Lung (tissue), 12 donors: Measurements from ENCODE around the gene SMIM20. TPM values are rescaled to one million over a fixed set of nuclear protein-coding genes. Genes with fewer than 3 reads are reported as not detected.

Experiments
- ATAC-seq: fragments of 200-7000 bp; cut with Tn5 transposase; one replicate; pipeline ENCODE4 v1.9.1; 2020; ENCODE audit warnings: moderate number of reproducible peaks; ENCODE audit not compliant: insufficient read depth, low FRiP score
- DNase-seq, 3 donors: peaks; one replicate each; pipeline ENCODE4 v3.0.0-alpha.2; 2013 to 2017
- H3K27ac ChIP-seq, 2 donors: one replicate each; pipeline ENCODE4 v1.5.1; 2013; ENCODE audit warnings: mild to moderate bottlenecking in 2 of 2, moderate library complexity in 2 of 2, control low read depth in 1 of 2, inconsistent platforms in 1 of 2, low read depth in 1 of 2, low read length in 1 of 2
- H3K27me3 ChIP-seq, 3 donors: one replicate each; pipeline ENCODE4 v1.5.1; 2013; ENCODE audit warnings: low read length in 2 of 3; ENCODE audit not compliant: control insufficient read depth in 3 of 3, insufficient read depth in 3 of 3
- H3K36me3 ChIP-seq, 4 donors: one replicate each; pipeline ENCODE4 v1.5.1; 2013; ENCODE audit warnings: low read length in 4 of 4, mild to moderate bottlenecking in 1 of 4, moderate library complexity in 1 of 4; ENCODE audit not compliant: control insufficient read depth in 4 of 4, insufficient read depth in 4 of 4
- H3K4me1 ChIP-seq, 5 donors: one replicate each; pipeline ENCODE4 v1.5.1; 2013; ENCODE audit warnings: low read length in 5 of 5, mild to moderate bottlenecking in 2 of 5, moderate library complexity in 1 of 5; ENCODE audit not compliant: control insufficient read depth in 5 of 5, insufficient read depth in 5 of 5
- H3K4me3 ChIP-seq: one replicate; pipeline ENCODE4 v1.5.1; 2013; ENCODE audit warnings: mild to moderate bottlenecking, control low read depth, moderate library complexity
- H3K9ac ChIP-seq, 2 donors: one replicate each; pipeline ENCODE4 v1.5.1; 2013; ENCODE audit warnings: low read length in 2 of 2, control low read depth in 1 of 2; ENCODE audit not compliant: insufficient read depth in 1 of 2
- H3K9me3 ChIP-seq, 4 donors: one replicate each; pipeline ENCODE4 v1.5.1; 2013; ENCODE audit warnings: low read length in 3 of 4, mild to moderate bottlenecking in 1 of 4, moderate library complexity in 1 of 4; ENCODE audit not compliant: control insufficient read depth in 4 of 4, insufficient read depth in 3 of 4
- WGBS, 2 donors: extraction: QIAGEN DNeasy Blood & Tissue Kit; methylation state at CpG; one replicate each; pipeline ENCODE4 v1.1.7; 2013; 5-methylcytosine and 5-hydroxymethylcytosine counted together
- polyA plus RNA-seq, 2 donors: library from polyadenylated mRNA; stranded (reverse); fragments of 200-250 nt; gene quantifications; one replicate each; pipeline ENCODE4 v1.2.1, GENCODE V29; 2013
- total RNA-seq, 2 donors: library from RNA; depleted of rRNA in 1 of 2; stranded (reverse); fragments of >200 nt in 1 of 2; gene quantifications; one replicate each; pipeline ENCODE4 v1.2.1, GENCODE V29; 2014 to 2021
- TF ChIP-seq, protein P1 (sequence below): IDR thresholded peaks from 2 replicates; pipeline ENCODE4 v1.5.1; 2012; ENCODE audit warnings: mild to moderate bottlenecking; ENCODE audit errors: control extremely low read depth, extremely low read depth
- donor health status: control.
- donor health status: control.
- donor health status: Bipolar disorder and iron deficiency.
- donor health status: healthy.
- donor health status: DM: yes; HTN: yes; CAD: no.

Gene SMIM20
- total and polyA plus RNA-seq, 4 donors, result 21.9 to 30.7 (median 26.8) TPM

DNA sequence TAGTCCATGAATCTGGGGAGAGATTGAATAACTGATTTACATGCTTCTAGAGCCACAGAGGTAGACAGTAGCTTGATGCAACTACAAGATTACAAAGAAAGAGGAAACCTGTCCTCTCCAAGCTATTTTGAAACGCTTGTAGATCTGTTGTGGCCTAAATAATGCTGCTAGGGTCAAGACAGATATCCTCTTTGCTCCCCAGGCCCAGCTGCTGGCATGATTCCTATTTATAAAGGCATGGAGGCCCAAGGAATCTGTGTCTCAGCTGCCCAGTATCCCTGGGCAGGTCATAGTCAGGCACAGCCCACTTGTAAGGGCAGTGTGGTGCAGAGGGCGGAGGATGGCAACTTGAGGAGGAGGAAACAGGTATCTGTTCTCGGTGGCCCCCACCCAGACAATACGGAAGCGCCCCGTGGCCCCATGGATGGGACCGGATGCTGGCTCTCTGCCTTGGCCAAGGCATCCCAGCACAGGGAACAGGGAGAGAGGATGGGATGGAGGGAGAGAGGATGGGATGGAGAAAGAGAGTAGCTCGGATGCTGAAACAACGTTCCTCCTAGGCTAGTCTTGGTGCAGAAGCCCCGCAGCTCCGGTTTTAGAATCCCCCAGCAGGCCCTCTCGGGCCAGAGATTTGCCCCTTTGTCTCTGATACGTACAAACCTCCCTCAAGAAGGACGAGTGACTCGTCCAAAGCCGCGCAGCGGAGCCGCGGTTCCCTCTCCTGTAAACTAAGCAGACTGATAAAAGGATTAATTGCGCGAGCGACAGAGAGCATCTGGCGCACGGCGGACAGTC lies 767 bp upstream of the SMIM20 start:
- WGBS, 2 donors, result 4 to 6% methylated on average over 26 of the region's 26 CpGs

GRCh38 chr4:25914670-25915352 lies 791 bp downstream of the SMIM20 start:
- DNase-seq (peak in 1 of 3 donors; percentile 41), ATAC-seq (no peak)
- WGBS, 2 donors, result 64 to 72% methylated on average over 8 of the region's 8 CpGs
- peak overlapping the region; percentile 76 for H3K4me3 ChIP-seq
- H3K9ac ChIP-seq, result peak overlapping the region in 1 of 2 donors; percentile 90
- peaks cover 3 to 15% (median 6%) of the 10 kb centered on the region in 5 donors for H3K4me1 ChIP-seq
- no peaks in the 10 kb centered on the region for H3K27me3 ChIP-seq
- no peaks in the 10 kb centered on the region for H3K36me3 ChIP-seq
- peak overlapping the region; percentile 74 to 97 for H3K27ac ChIP-seq
- H3K9me3 ChIP-seq, result no peaks in the 10 kb centered on the region
- TF ChIP-seq, protein P1, sequence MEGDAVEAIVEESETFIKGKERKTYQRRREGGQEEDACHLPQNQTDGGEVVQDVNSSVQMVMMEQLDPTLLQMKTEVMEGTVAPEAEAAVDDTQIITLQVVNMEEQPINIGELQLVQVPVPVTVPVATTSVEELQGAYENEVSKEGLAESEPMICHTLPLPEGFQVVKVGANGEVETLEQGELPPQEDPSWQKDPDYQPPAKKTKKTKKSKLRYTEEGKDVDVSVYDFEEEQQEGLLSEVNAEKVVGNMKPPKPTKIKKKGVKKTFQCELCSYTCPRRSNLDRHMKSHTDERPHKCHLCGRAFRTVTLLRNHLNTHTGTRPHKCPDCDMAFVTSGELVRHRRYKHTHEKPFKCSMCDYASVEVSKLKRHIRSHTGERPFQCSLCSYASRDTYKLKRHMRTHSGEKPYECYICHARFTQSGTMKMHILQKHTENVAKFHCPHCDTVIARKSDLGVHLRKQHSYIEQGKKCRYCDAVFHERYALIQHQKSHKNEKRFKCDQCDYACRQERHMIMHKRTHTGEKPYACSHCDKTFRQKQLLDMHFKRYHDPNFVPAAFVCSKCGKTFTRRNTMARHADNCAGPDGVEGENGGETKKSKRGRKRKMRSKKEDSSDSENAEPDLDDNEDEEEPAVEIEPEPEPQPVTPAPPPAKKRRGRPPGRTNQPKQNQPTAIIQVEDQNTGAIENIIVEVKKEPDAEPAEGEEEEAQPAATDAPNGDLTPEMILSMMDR, result no peak

More for the DNA sequence above, 767 bp upstream of the SMIM20 start:
- H3K9me3 ChIP-seq, result no peaks in the 10 kb centered on the region
- TF ChIP-seq, protein P1, result no peak
- peak overlapping the region; percentile 69 for H3K4me3 ChIP-seq
- no peaks in the 10 kb centered on the region for H3K27me3 ChIP-seq
- H3K27ac ChIP-seq, result peak overlapping the region; percentile 51 to 95
- H3K9ac ChIP-seq, result peak overlapping the region; percentile 72 to 82
- ATAC-seq, result peak; percentile 7
- H3K36me3 ChIP-seq, result no peaks in the 10 kb centered on the region
- DNase-seq, result no peak
- H3K4me1 ChIP-seq, result peaks cover 3 to 15% (median 6%) of the 10 kb centered on the region in 5 donors

- peaks cover 3 to 15% (median 6%) of the 10 kb centered on the region in 5 donors for H3K4me1 ChIP-seq
- H3K36me3 ChIP-seq, result no peaks in the 10 kb centered on the region
- no peak overlapping the region for H3K9ac ChIP-seq
- H3K4me3 ChIP-seq, result no peak overlapping the region
- DNase-seq, result peak in 1 of 3 donors; percentile 63
- TF ChIP-seq, protein P1, result no peak
- WGBS, 2 donors, result 81 to 95% methylated on average over 12 of the region's 12 CpGs
- H3K9me3 ChIP-seq, result no peaks in the 10 kb centered on the region
- ATAC-seq, result no peak
- H3K27me3 ChIP-seq, result no peaks in the 10 kb centered on the region
- H3K27ac ChIP-seq, result peak overlapping the region in 1 of 2 donors; percentile 74
These were observed 1.3 kb downstream of the SMIM20 start for GRCh38 chr4:25915353-25915705.
